Measurements from ENCODE around the gene PLAAT5. TPM values are rescaled to one million over a fixed set of nuclear protein-coding genes. Genes with fewer than 3 reads are reported as not detected.

The PLAAT5 gene
- total and polyA plus RNA-seq, 8 donors, result 1.6 to 11.0 (median 7.6) TPM

DNA sequence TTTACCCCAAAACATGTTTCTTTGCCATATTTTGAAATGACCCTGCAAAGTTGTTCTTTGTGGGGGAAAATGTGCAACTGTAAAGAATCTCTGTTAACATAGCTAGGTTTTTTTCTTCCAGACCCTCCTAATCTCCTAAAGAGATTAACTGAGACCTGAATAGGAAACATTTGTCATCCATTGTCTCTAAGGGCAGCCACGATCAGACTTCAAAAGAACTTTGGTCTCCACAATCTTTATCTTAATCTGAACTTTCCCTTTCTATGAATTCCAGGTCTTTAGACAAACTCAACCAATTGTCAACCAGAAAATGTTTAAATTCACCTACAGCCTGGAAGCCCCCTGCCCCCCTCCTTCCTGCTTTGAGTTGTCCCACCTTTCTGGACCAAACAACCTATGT is 10.3 kb upstream of the PLAAT5 start:
- 40 to 45% methylated on average over 1 of the region's 1 CpG for WGBS, 2 donors
- DNase-seq (no peak), ATAC-seq (no peak), FAIRE-seq (no peak)
- Histone ChIP-seq H3K4me3 (no peak overlapping the region), H3K27me3 (no peaks in the 10 kb centered on the region), H3K9me3 (no peaks in the 10 kb centered on the region), H3K36me3 (no peaks in the 10 kb centered on the region), H3K4me1 (peaks cover 14 to 41% (median 21%) of the 10 kb centered on the region in 3 donors), H3K27ac (no peak overlapping the region)
- TF ChIP-seq, protein P1, sequence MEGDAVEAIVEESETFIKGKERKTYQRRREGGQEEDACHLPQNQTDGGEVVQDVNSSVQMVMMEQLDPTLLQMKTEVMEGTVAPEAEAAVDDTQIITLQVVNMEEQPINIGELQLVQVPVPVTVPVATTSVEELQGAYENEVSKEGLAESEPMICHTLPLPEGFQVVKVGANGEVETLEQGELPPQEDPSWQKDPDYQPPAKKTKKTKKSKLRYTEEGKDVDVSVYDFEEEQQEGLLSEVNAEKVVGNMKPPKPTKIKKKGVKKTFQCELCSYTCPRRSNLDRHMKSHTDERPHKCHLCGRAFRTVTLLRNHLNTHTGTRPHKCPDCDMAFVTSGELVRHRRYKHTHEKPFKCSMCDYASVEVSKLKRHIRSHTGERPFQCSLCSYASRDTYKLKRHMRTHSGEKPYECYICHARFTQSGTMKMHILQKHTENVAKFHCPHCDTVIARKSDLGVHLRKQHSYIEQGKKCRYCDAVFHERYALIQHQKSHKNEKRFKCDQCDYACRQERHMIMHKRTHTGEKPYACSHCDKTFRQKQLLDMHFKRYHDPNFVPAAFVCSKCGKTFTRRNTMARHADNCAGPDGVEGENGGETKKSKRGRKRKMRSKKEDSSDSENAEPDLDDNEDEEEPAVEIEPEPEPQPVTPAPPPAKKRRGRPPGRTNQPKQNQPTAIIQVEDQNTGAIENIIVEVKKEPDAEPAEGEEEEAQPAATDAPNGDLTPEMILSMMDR (IDR thresholded peaks at IDR 0.05), result no peak
- intact Hi-C loops (cut with DNase I), result loop anchor here in 2 of 3 donors (10.0 kb wide), 1 partner anchor 124 kb away; no protein-coding TSS in a partner anchor

DNA sequence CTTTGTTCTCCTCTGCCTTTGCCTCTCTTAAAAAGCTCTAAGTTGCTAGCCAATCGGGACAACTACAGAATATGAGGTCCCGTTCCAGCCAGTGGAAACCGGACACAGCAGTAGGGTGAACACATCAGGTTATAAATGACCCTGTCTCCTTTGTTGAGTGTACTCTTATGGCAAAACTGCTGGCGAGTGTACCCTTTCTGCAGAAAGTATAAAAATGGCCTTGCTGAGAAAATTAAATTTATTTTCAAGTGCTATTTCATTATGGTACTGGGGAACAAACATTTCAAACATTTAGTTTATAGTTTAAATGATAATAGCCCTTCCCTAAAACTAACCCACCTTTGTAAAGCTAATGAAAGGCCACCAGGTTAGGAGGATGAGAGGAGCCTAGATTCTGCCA is 8.9 kb upstream of the PLAAT5 start:
- no peak for FAIRE-seq
- Histone ChIP-seq H3K27me3 (no peaks in the 10 kb centered on the region), H3K27ac (no peak overlapping the region), H3K4me1 (peaks cover 7 to 32% (median 23%) of the 10 kb centered on the region in 3 donors), H3K4me3 (no peak overlapping the region), H3K9me3 (no peaks in the 10 kb centered on the region), H3K36me3 (no peaks in the 10 kb centered on the region)
- WGBS, 2 donors, result 84 to 99% methylated on average over 4 of the region's 4 CpGs
- ATAC-seq, result no peak
- DNase-seq, result no peak
- intact Hi-C loops (cut with DNase I), result loop anchor here in 2 of 3 donors (10.0 kb wide), 1 partner anchor 125 kb away; no protein-coding TSS in a partner anchor
- TF ChIP-seq, protein P1 (IDR thresholded peaks at IDR 0.05), result no peak

DNA sequence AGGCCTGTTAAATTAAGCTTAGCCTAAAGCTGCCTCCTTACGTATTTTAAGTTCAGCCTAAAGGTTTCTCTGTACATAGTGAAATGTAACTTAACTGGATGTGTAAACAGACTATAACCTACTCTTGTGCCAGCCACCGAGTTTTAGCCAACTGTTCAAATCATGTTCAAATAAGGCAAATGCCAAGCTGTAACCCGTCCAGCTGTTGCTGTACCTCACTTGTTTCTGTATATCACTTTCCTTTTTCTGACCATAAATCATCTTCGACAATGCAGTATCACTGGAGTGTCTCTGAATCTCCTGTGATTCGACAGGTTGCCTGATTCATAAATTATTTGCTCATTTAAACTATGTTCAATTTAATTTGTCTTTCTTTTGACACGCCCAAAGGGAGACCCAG is 4.0 kb upstream of the PLAAT5 start:
- intact Hi-C loops (cut with DNase I), result no loop called here
- Histone ChIP-seq H3K36me3 (no peaks in the 10 kb centered on the region), H3K27ac (peak overlapping the region in 2 of 4 donors; percentile 14 to 57), H3K9me3 (no peaks in the 10 kb centered on the region), H3K4me1 (peaks cover 11 to 31% (median 19%) of the 10 kb centered on the region in 3 donors), H3K27me3 (no peaks in the 10 kb centered on the region), H3K4me3 (no peak overlapping the region)
- ATAC-seq, result peak; percentile 40 to 57 (median 52)
- DNase-seq, result peak in 3 of 6 donors; percentile 35 to 77 (median 62)
- TF ChIP-seq, protein P1 (IDR thresholded peaks at IDR 0.05), result no peak
- 23 to 28% methylated on average over 6 of the region's 6 CpGs for WGBS, 2 donors
- no peak for FAIRE-seq

DNA sequence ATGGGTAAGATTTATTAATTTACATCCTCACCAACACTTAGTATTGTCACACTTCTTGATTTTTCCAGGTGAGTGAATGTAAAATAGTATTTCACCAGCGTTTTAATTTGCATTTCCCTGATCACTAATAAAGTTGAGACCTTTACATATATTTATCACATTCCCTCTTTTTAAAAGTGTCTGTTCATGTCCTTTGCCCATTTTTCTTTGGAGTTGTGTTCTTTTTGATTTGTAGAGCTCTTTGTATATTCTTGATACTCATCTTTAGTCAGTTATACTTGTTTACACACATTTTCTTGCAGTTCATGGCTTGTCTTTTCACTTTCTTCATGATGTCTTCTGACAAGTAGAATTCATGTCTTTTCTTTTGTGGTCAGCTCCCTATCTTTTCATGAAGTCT is 2.2 kb upstream of the PLAAT5 start:
- DNase-seq (no peak), FAIRE-seq (no peak), ATAC-seq (no peak)
- Histone ChIP-seq H3K36me3 (no peaks in the 10 kb centered on the region), H3K4me1 (peaks cover 11 to 31% (median 23%) of the 10 kb centered on the region in 3 donors), H3K27ac (no peak overlapping the region), H3K9me3 (no peaks in the 10 kb centered on the region), H3K27me3 (no peaks in the 10 kb centered on the region), H3K4me3 (no peak overlapping the region)
- TF ChIP-seq, protein P1 (IDR thresholded peaks at IDR 0.05), result no peak
- intact Hi-C loops (cut with DNase I), result no loop called here
- 86 to 91% methylated on average over 1 of the region's 1 CpG for WGBS, 2 donors

DNA sequence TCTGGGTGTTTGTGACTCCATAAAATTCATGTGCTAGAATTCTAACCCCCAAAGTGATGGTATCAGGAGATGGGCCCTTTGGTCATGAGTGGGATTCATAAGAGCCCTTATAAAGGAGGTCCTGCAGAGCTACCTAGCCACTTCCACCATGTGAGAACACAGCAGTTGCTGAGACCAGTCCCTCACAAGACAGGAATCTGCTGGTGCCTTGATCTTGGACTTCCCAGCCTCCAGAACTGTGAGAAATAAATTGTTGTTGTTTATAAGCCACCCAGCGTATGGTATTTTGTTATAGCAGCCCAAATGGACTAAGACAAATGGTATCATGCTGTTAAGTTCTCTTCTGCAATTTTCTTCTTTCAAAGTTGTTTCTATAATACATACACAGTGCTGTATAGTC is 1.5 kb upstream of the PLAAT5 start:
- no peak overlapping the region for H3K4me3 ChIP-seq
- FAIRE-seq, result no peak
- no peaks in the 10 kb centered on the region for H3K27me3 ChIP-seq
- 83 to 86% methylated on average over 1 of the region's 1 CpG for WGBS, 2 donors
- peak overlapping the region in 3 of 4 donors; percentile 66 to 85 (median 83) for H3K27ac ChIP-seq
- no peaks in the 10 kb centered on the region for H3K36me3 ChIP-seq
- no peak for DNase-seq
- TF ChIP-seq, protein P1 (IDR thresholded peaks at IDR 0.05), result no peak
- no peaks in the 10 kb centered on the region for H3K9me3 ChIP-seq
- H3K4me1 ChIP-seq, result peaks cover 11 to 31% (median 23%) of the 10 kb centered on the region in 3 donors
- intact Hi-C loops (cut with DNase I), result no loop called here
- ATAC-seq, result no peak
